HCT116 (cell line): ENCODE measurements around the gene BDKRB1.

Experiments used
- EGR1 ChIP-seq: IDR thresholded peaks from 2 replicates; pipeline ENCODE4 v1.6.1; 2012; ENCODE audit warnings: low read depth
- EZH2 ChIP-seq: fragments of 200-600 bp; sonication (generic); IDR thresholded peaks from 2 replicates; pipeline ENCODE4 v1.6.1; 2017; ENCODE audit warnings: antibody characterized with exemption, mixed run types
- POLR2A ChIP-seq: IDR thresholded peaks from 2 replicates; pipeline ENCODE4 v1.7.0; 2011; ENCODE audit warnings: borderline replicate concordance; ENCODE audit not compliant: insufficient read depth, insufficient read length; ENCODE audit errors: extremely low read depth
- POLR2AphosphoS5 ChIP-seq: IDR thresholded peaks from 2 replicates; pipeline ENCODE4 v1.6.1; 2011; ENCODE audit warnings: mild to moderate bottlenecking, low read depth, low read length, moderate library complexity
- RAD21 ChIP-seq: IDR thresholded peaks from 2 replicates; pipeline ENCODE4 v1.6.1; 2012; ENCODE audit warnings: low read depth, mild to moderate bottlenecking
- SIN3A ChIP-seq: IDR thresholded peaks from 2 replicates; pipeline ENCODE4 v1.6.1; 2012; ENCODE audit warnings: low read depth
- ZFX ChIP-seq: fragments of 450-650 bp; IDR thresholded peaks from 2 replicates; pipeline ENCODE4 v1.6.1; 2017
- ZNF274 ChIP-seq: fragments of 200-500 bp; sonication (Bioruptor generic); IDR thresholded peaks from 2 replicates; pipeline ENCODE4 v1.6.1; 2014; ENCODE audit warnings: mild to moderate bottlenecking, low read depth, low read length, inconsistent platforms
- TF ChIP-seq, protein P1 (sequence below), 3 experiments: fragments of 200-600 bp in 1 of 3; sonication (generic) in 1 of 3; IDR thresholded peaks in 2 of 3; conservative IDR thresholded peaks in 1 of 3; 2 replicates each; pipeline ENCODE4 v1.5.1; 2012 to 2017; ENCODE audit warnings: low read depth in 2 of 3, low read length in 2 of 3, antibody characterized with exemption in 1 of 3, borderline replicate concordance in 1 of 3, control low read depth in 1 of 3, mild to moderate bottlenecking in 1 of 3, mixed read lengths in 1 of 3, mixed run types in 1 of 3, moderate library complexity in 1 of 3; ENCODE audit not compliant: insufficient read depth in 1 of 3
- TF ChIP-seq, protein P2 (sequence below): IDR thresholded peaks from 2 replicates; pipeline ENCODE4 v1.6.1; 2012; ENCODE audit warnings: low read depth

DNA sequence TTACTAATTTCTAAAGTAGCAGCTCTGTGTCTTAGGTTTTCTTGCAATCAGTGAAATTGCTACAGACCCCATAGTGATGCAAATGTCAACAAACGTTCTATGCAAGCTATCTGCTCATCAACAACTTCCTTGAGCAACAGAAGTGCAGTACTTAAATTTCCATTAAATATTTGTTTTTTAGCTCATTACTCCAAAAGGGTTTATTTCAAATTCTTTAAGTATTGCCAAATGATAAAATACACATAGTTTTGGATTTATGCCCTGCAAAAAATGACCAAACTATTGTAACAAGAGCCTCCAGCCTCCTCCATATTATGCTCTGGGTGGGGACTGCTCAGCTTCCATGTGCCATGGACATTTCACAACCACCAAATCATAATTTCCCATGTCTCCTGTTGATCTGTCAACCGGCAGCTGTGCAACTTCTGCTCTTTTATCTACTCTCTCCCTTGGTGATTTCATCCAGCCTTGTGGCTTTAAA, 4.4 kb downstream of the BDKRB1 start:
- TF ChIP-seq EGR1 (no peak), ZNF274 (no peak), ZFX (no peak), POLR2AphosphoS5 (no peak), EZH2 (no peak), SIN3A (no peak), RAD21 (no peak), POLR2A (no peak)
- TF ChIP-seq, protein P1, sequence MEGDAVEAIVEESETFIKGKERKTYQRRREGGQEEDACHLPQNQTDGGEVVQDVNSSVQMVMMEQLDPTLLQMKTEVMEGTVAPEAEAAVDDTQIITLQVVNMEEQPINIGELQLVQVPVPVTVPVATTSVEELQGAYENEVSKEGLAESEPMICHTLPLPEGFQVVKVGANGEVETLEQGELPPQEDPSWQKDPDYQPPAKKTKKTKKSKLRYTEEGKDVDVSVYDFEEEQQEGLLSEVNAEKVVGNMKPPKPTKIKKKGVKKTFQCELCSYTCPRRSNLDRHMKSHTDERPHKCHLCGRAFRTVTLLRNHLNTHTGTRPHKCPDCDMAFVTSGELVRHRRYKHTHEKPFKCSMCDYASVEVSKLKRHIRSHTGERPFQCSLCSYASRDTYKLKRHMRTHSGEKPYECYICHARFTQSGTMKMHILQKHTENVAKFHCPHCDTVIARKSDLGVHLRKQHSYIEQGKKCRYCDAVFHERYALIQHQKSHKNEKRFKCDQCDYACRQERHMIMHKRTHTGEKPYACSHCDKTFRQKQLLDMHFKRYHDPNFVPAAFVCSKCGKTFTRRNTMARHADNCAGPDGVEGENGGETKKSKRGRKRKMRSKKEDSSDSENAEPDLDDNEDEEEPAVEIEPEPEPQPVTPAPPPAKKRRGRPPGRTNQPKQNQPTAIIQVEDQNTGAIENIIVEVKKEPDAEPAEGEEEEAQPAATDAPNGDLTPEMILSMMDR (IDR thresholded peaks at IDR 0.05 in 2 of 3, conservative IDR thresholded peaks at IDR 0.05 in 1 of 3; ENCODE audit: borderline replicate concordance in 1 of 3, insufficient read depth in 1 of 3, low read depth in 2 of 3, low read length in 2 of 3), result no peak
- TF ChIP-seq, protein P2, sequence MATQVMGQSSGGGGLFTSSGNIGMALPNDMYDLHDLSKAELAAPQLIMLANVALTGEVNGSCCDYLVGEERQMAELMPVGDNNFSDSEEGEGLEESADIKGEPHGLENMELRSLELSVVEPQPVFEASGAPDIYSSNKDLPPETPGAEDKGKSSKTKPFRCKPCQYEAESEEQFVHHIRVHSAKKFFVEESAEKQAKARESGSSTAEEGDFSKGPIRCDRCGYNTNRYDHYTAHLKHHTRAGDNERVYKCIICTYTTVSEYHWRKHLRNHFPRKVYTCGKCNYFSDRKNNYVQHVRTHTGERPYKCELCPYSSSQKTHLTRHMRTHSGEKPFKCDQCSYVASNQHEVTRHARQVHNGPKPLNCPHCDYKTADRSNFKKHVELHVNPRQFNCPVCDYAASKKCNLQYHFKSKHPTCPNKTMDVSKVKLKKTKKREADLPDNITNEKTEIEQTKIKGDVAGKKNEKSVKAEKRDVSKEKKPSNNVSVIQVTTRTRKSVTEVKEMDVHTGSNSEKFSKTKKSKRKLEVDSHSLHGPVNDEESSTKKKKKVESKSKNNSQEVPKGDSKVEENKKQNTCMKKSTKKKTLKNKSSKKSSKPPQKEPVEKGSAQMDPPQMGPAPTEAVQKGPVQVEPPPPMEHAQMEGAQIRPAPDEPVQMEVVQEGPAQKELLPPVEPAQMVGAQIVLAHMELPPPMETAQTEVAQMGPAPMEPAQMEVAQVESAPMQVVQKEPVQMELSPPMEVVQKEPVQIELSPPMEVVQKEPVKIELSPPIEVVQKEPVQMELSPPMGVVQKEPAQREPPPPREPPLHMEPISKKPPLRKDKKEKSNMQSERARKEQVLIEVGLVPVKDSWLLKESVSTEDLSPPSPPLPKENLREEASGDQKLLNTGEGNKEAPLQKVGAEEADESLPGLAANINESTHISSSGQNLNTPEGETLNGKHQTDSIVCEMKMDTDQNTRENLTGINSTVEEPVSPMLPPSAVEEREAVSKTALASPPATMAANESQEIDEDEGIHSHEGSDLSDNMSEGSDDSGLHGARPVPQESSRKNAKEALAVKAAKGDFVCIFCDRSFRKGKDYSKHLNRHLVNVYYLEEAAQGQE, result no peak
